ENCODE measurements around the gene FCAR.
"Not testable (repeated sequence)": the region's sequence is repeated elsewhere in the genome, so short reads cannot be mapped to it uniquely, and the experiment has no call there.

Gene FCAR

GRCh38 chr19:54873990-54874389 is at the start of gene FCAR:
TSS of gene FCAR (plus strand) at chr19:54874235. CDS start at chr19:54874290, 55 bp downstream.
- no peak within 1 kb of the TSS for H3K4me3 ChIP-seq (replicated peaks; ENCODE audit: low read depth, low read length)
- no peak for TF ChIP-seq CTCF (IDR thresholded peaks at IDR 0.05; ENCODE audit: low read depth, low read length, missing control alignments)
- no peak for DNase-seq (ENCODE audit: extremely low read depth, low read depth)

- H3K4me3 ChIP-seq (replicated peaks; ENCODE audit: low read depth, low read length); DNase-seq (ENCODE audit: extremely low read depth, low read depth): not testable (repeated sequence)
Measured at GRCh38 chr19:54824416-54824815, 49.6 kb upstream of the FCAR start.

- not testable (repeated sequence) for DNase-seq (ENCODE audit: extremely low read depth, low read depth); H3K4me3 ChIP-seq (replicated peaks; ENCODE audit: low read depth, low read length)
Measured at GRCh38 chr19:54825326-54825725, 48.7 kb upstream of the FCAR start.

GRCh38 chr19:54828064-54828463 is 46.0 kb upstream of the FCAR start:
- not testable (repeated sequence) for DNase-seq (ENCODE audit: extremely low read depth, low read depth); H3K4me3 ChIP-seq (replicated peaks; ENCODE audit: low read depth, low read length)

- not testable (repeated sequence) for H3K4me3 ChIP-seq (replicated peaks; ENCODE audit: low read depth, low read length); DNase-seq (ENCODE audit: extremely low read depth, low read depth)
Measured at GRCh38 chr19:54832496-54832895, 41.5 kb upstream of the FCAR start, which contains the start of gene KIR2DS4. TSS of gene KIR2DS4 (plus strand) at chr19:54832676.

- not testable (repeated sequence) for H3K4me3 ChIP-seq (replicated peaks; ENCODE audit: low read depth, low read length); DNase-seq (ENCODE audit: extremely low read depth, low read depth)
Measured at GRCh38 chr19:54835126-54835525, 38.9 kb upstream of the FCAR start.

- not testable (repeated sequence) for DNase-seq (ENCODE audit: extremely low read depth, low read depth)
Measured at GRCh38 chr19:54837522-54837921, 36.5 kb upstream of the FCAR start.

GRCh38 chr19:54843171-54843570 is 30.9 kb upstream of the FCAR start:
- not testable (repeated sequence) for DNase-seq (ENCODE audit: extremely low read depth, low read depth); H3K4me3 ChIP-seq (replicated peaks; ENCODE audit: low read depth, low read length)

More at GRCh38 chr19:54837522-54837921, 36.5 kb upstream of the FCAR start:
- not testable (repeated sequence) for H3K4me3 ChIP-seq (replicated peaks; ENCODE audit: low read depth, low read length)

GRCh38 chr19:54850061-54850640 is 23.9 kb upstream of the FCAR start, which contains the start of gene KIR3DL2:
TSS of gene KIR3DL2 (plus strand) at chr19:54850443. CDS start at chr19:54850476, 33 bp downstream.
- not testable (repeated sequence) for DNase-seq (ENCODE audit: extremely low read depth, low read depth); H3K4me3 ChIP-seq (replicated peaks; ENCODE audit: low read depth, low read length)

GRCh38 chr19:54850930-54851329 is 23.1 kb upstream of the FCAR start:
- no peak for TF ChIP-seq CTCF (IDR thresholded peaks at IDR 0.05; ENCODE audit: low read depth, low read length, missing control alignments)
- no peak for DNase-seq (ENCODE audit: extremely low read depth, low read depth)
- H3K4me3 ChIP-seq (replicated peaks; ENCODE audit: low read depth, low read length): no peak overlapping the region

- H3K4me3 ChIP-seq (replicated peaks; ENCODE audit: low read depth, low read length): no peak overlapping the region
- TF ChIP-seq CTCF (IDR thresholded peaks at IDR 0.05; ENCODE audit: low read depth, low read length, missing control alignments): no peak
- DNase-seq (ENCODE audit: extremely low read depth, low read depth): no peak
Measured at GRCh38 chr19:54851353-54851752, 22.7 kb upstream of the FCAR start.

- DNase-seq (ENCODE audit: extremely low read depth, low read depth): not testable (repeated sequence)
Measured at GRCh38 chr19:54855241-54855640, 18.8 kb upstream of the FCAR start.

GRCh38 chr19:54858476-54858875 is 15.6 kb upstream of the FCAR start:
- not testable (repeated sequence) for H3K4me3 ChIP-seq (replicated peaks; ENCODE audit: low read depth, low read length); DNase-seq (ENCODE audit: extremely low read depth, low read depth)

More at GRCh38 chr19:54855241-54855640, 18.8 kb upstream of the FCAR start:
- not testable (repeated sequence) for H3K4me3 ChIP-seq (replicated peaks; ENCODE audit: low read depth, low read length)

GRCh38 chr19:54859421-54859820 is 14.6 kb upstream of the FCAR start:
- DNase-seq (ENCODE audit: extremely low read depth, low read depth); H3K4me3 ChIP-seq (replicated peaks; ENCODE audit: low read depth, low read length): not testable (repeated sequence)

- not testable (repeated sequence) for H3K4me3 ChIP-seq (replicated peaks; ENCODE audit: low read depth, low read length); DNase-seq (ENCODE audit: extremely low read depth, low read depth)
Measured at GRCh38 chr19:54863459-54863858, 10.6 kb upstream of the FCAR start.
